GM03348 (cell line): ENCODE data around the gene MAX.

Source experiments
- DNase-seq: peaks from one replicate; pipeline ENCODE4 v3.0.0; 2012; ENCODE audit warnings: low spot score

MAX gene

DNA sequence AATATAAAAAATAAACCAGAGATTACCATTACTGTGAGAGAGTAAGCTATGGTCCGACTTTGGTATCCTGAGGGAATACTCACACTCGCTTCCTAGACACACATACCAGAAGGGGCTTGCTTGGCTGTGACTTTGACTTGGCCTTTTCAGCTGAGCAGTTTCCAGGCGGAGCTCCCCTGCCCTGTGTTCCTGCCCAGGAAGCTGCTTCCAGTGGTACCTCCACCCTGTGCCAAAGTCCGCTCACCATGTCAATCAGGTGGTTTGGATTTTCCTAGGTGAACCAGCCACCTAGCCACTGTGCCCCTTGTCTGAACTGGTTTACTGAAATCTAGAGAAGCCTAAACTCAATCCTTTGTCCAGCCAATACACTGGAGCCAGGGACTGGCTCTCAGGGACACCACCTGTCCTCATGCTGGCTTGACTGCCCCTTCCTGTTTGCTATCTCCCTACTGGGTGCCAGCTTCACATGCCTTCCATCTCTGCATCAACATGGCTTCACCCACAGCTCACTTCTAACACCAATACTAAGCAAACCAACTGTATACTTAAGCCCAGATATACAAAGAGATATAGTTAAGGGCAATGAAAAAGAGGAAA is 28.6 kb downstream of the MAX start:
- no peak for DNase-seq

DNA sequence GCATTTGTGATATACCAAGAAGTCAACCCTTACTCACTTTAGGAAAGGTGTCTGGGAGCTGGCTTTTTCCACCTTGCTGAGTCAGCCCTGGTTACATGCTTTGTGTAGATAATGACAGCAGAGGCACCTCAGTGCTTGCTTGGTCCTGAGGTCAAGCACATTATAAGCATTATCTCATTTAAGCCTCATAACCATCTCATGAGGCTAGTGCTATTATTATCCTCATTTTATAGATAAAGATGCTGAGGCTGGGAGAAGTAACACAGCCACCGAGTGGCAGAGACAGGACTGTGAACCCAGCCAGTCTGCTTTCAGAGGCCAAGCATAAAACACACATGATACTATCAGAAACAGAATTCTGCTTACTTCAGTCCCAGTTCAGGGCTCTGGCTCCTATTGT is 29.4 kb downstream of the MAX start:
- DNase-seq: no peak

DNA sequence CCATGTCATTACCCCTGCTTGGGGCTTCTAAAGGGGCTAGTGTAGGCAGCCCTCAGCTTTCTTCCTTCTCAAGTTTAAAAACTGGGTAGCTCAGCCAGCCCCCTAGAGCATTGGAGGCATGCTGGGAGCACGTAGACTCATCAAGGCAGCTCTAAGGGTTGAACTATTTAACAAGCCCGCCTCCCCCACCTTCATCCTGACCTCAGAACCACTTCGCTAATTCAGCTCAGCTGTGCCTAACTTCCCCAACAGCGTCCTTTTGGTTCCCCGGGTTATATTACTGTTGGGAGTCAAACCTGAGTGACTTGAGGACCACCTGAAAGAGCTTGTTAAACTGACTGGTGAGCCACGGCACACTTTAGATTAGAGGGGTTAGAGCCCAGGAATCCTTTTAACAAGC is 30.1 kb downstream of the MAX start:
- no peak for DNase-seq

DNA sequence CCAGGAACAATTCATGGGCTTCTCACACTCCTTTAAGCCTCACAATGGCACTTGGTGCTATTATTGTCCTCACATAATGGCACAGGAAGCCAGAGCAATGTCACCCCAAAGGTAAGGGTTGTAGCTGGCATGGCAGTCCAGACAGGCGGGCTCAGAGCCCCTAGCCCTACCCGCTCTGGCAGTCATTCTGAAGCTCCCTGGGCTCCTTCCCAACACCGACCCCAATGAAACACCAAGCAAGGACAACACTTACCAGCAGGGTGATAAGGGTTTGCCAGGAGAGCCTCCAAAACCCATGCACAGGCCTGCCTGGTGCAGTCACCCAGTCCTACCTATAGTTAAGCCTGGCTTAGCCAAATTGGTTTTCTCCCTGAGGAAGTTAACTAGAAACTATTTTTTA is 30.8 kb downstream of the MAX start:
- DNase-seq: no peak

DNA sequence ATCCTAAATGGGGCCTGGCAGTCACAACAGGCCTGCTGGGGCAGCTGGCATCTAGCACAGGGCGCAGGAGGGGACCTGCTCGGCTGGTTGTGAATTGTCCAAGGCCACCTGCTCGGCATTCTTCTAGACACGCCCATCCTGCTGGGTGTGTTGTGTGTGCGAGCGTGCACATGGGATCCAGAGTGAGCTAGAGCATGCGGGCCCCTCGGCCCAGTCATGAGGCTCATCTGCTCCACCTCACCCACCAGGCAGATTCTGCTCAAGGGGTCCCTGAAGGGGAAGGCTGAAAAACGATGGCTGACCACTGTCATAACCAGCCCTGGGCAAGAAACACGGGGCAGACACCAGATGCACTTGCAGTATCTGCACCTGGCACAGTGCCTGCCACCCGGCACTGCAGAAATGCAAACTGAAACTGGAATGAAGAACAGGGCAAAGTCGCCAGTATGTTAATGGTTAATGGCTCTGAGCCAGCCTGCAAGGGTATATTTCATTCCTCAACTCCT is 31.8 kb downstream of the MAX start:
- DNase-seq: peak; percentile 25

DNA sequence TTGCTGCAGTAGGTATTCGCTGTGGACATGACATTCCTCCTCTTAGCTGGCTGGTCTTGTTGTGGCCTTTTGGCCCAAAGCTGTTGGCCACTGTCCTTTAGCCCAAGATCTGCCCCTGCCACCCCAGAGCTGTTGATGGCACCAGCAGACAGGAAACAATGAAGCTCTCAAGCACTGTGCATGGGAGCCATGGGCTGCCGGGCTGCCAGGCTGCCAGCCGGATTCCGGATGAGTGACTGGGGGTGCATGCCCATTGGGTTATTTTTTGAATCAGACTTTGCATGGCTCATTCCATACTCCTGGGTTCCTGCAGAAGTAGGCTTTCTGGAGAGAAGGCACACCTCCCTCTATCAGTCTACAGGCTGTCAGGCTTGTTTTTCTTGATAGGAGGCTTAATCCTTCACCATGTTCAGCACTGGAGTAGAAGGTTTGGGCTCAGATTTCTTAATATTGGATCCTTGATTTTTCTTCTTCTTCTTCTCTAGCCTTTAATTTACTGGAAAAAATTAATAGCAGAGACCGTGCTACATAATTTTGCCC is 32.4 kb downstream of the MAX start:
- DNase-seq: no peak

DNA sequence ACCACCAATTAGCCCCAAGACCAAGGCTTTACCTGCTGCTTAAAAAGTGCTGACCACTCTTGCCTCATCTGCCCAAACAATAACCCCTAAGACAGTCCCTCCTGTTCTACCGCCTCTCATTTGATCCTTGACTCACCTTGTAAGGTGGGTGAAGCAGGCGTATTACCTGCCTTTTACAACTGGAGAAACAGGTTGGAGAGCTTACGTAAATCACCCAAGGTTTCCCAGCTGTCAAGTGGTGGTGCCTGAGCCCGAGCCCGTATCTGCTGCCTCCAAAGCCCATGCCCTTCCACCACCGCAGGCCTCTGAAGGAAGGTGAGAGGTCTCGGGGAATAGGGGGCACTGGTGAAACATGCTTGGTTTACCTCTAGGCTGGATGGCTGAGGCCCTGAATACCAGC is 36.6 kb downstream of the MAX start:
- DNase-seq: no peak

DNA sequence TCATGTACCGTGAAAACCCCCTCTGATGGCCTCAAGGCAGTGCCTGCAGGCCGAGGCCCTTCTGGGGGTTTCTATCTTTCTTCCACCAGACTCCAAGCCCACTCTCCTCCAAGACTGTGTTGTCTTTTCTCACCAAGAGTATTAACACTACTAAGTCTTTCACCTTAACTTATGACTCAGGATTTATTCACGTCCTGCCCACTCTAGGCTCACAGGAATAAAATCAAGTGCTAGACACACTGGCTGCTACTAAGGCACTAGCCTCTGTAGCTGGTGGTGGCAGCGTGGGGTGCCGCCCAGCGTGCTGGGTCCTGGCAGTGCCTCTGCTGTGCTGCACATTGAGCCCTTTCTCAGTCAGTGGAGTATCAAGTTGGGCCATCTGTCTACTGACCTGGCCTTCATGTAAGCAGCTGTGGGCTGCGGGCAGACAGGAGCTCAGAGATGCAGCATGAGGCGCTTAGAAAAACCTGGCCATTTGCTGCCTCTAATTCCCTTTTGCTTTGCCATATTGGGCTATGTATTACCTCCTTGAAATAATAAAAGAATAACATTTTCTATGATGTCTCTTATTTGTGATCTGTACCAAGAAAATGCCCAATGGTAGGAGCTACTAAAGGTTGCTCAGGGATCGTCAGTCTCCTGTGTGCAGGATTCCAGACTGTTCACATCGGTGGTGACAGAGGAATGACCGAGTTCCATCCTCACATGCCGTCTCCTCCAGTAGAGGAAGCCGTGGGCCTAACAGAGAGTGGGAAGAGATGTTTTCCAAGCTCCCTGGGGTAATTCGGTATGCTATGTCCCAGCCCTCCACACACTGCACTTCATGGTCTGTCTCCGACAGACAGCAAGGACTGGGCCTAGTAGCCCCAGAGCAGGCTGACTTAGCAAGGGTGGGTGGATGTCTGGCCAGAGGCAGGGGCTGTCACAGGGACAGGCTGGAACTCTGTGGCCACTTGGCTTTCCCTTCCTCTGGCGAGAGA is 39.9 kb downstream of the MAX start:
- DNase-seq: no peak

DNA sequence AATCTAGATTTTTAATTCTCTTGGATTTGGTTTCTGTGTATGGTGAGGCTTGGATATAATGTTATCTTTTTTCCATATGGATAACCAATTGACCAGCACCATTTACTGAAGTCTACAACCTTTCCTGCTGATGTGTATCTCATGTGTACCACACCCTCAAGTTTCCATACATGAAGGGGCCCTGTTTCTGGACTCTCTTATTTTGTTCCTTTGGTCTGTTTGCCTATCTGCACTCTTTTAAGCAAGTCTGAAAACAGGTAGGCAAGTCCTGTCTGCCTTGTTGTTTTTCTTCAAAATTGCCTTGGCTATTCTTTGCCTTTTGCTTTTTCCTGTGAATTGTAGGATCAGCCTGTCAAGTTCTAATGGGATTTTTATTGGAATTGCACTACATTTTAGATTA is 44.6 kb downstream of the MAX start:
- no peak for DNase-seq

DNA sequence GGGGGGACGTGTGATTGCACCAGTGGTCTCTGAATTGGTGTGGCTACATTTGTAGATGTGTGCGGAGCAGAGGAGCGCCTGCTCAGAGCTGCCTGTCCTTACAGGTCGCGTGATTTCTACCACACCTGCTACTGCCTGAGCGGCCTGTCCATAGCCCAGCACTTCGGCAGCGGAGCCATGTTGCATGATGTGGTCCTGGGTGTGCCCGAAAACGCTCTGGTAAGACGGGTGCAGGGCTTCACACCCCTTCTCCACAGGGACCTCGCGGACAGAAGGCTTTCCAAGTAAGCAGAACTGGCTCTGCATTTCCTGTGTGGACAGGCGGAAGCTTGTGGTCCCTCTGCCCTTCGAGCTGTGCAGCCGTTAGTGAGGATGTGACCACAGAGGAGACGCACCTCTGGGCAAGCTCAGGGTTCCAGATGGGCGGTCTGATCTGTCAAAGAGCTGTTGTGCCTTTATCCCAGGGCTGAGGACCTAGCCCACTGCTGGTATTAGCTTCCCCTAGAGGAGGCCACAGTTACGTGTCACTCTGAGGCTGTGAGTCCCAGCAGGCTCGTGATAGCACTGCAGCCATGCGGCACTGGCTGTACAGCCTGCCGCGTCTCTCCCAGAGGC is 47.7 kb downstream of the MAX start:
- DNase-seq: no peak

DNA sequence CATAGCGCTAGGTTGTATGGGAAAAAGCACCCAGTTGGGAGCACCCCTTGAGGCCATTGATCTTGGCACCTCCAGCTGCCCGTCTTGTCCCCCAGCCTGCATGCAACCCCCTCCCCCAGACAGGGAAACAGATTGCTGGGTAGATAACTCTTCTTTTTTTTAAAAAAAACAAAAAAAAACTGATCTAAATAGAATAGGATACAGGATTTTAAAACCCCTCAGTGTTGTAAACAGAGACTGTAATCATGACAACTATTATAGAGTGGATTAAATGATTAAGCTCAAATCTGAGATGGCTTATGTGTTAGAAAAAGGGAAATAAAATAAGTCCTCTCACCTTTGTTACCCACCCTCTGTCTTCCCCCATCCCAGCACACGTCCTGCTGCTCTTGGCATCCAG is 48.9 kb downstream of the MAX start:
- DNase-seq: no peak

DNA sequence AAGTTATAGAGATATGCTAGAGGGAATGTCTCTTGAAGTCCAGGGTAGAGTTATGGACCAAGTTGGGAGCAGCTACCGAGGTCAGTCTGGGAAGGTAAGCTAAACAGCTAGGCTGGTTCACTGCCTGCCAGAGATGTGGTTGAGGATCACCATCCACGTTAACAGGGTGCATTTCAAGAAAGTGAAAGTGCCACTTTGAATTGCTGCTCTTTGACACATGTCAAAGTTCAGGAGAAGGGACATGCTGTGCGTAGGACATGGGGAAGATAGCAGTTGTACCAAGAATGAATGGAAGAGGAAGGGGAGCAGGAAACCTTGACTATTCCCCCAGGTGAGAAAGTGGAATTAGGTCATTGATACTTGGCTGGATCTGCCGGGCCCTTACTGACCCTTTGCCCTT is 49.5 kb downstream of the MAX start:
- no peak for DNase-seq

DNA sequence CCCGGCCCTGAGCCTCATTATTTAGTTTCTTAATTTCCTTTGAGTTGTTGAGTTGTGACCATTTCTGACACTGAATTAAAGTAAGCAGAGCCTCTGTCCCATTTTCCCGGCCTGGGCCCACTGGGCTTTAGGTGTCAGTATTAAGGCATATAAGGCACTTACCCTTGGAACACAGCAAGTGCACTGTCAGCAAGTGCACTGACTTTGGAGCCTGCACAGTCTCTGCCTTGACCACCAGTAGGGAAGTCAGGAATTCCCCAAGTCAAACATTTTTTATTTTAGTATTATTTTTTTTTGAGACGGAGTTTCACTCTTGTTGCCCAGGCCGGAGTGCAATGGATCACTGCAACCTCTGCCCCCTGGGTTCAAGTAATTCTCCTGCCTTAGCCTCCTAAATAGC is 56.6 kb downstream of the MAX start:
- no peak for DNase-seq

DNA sequence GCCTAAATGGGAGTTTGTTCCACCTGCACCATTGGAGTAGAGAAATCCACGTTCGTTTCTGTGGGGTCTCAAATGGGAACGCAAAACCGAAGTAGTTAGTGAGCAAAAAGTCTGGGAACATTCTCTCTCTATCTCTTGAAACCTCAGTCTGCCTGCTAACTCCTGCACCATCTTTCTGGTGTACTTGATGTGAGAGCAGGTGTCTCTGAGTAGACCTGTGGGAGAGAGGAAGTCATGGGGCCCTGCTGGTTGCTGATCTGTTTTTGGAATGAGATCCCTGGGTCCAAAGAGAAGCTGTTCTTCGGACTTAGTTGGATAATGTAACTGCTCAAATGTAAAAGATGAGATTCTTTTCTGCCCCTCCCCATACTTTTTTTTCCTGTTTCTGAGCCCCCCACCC is 57.3 kb downstream of the MAX start:
- no peak for DNase-seq

DNA sequence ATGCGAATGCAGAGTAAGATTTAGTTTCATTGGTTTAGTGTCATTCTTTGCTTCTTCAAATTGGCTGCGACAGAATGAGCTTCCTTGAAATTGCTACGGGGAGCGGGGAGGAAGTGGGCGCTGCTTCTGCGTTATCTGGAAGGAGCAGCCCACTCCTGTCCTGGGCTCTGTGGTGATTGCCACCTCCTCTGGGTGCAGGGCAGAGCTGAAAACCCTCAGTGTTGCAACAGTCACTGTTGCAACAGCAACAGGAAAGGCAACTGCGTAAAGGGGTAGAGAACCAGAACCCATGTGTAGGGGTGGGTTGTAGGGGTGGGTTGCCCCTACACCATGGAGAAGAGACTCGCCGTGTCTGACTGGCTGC is 57.7 kb downstream of the MAX start:
- no peak for DNase-seq

DNA sequence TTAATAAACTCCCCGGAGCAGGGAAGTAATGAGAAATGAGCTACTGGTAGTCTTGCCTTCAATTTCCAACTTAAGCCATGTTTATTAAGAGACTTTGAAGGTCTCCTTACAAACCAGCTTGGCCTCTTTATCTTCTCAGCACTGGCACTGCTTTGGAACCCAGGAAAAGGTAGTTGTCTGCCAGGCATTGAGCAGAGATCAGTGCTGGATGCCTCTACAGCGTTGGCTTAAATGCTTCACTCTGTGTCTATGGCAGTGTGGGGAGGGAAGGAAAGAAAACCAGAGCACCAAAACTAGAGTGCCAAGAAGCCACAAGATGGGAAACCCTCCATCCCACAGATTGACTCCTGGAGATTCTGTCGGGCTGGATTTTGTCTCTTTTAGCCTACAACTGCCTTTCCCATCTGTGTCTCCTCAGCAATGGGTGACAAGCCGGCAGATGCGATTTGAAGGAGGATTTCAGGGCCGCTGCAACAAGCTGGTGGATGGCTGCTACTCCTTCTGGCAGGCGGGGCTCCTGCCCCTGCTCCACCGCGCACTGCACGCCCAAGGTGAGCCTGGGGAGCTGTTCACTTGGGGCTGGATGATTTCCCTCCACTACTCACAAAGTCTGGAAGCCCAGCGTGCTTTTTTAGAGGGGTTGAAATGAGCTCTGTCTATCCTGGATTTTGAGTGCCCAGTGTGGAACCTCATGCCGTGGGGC is 58.3 kb downstream of the MAX start:
- no peak for DNase-seq

DNA sequence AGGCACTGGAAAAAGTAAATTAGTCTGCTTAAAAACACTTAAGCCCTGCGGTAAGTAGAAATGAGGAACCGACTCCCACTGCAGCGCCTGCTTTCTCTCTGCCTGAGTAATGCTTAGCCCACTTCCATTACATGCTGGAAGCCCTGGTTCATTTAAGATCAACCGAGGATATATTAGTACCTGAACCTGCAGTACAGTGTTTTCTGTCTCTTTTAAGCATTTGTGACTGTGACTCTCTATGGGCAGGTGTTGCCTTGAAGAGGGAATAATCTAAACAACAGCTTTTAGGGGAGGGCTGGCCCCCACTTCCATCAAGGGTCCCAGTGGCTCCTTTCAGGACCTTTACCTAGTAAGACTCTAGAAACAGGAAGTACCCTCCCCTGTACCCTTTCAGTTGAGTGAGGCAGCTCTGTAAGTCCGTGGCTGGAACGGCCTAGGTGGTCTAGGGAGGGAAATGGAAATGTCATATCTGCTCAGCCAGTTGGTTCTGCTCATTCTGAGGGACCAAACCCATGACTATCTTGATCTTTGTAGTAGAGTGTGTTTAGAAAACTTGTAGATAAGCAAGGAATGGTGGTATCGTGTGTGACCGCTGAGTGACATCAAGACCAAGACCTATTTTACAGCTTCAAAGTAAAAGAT is 59.5 kb downstream of the MAX start:
- DNase-seq: no peak

DNA sequence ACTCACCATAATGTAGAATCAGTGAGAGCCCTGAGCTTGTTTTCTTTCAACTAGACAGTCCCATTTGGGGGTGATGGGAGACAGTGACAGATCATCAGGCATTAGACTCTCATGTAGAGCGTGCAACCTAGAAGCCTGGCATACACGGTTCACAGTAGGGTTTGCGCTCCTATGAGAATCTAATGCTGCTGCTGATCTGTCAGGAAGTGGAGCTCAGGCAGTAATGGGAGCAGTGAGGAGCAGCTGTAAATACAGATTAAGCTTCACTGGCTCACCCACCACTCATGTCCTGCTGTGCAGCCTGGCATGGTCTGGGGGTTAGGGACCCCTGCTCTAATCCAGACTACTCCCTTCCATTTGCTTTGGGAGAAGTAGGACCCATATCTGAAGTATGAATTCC is 60.0 kb downstream of the MAX start:
- no peak for DNase-seq

DNA sequence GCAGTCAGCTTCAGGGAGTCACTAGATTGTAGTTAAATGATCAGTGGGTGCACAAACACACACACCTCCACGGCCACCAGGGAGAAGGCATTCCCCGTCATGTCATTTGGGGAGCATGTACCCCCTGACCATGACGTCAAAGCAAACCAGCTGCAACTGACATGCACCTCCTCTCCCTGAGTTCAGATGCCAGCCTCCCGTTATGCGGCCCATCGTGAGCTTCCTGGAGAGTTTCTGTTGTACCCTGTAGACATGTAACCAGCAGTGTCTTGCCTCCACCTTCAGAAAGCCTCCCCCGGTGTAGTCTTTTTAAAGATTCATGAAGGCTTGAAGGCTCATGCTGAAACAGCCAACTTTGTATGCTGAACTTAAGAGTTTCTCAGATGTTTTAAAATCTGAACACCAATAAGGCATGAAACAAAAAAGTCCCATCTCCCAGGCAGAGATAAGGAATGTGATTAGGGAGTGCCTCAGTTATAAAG is 60.8 kb downstream of the MAX start:
- no peak for DNase-seq

DNA sequence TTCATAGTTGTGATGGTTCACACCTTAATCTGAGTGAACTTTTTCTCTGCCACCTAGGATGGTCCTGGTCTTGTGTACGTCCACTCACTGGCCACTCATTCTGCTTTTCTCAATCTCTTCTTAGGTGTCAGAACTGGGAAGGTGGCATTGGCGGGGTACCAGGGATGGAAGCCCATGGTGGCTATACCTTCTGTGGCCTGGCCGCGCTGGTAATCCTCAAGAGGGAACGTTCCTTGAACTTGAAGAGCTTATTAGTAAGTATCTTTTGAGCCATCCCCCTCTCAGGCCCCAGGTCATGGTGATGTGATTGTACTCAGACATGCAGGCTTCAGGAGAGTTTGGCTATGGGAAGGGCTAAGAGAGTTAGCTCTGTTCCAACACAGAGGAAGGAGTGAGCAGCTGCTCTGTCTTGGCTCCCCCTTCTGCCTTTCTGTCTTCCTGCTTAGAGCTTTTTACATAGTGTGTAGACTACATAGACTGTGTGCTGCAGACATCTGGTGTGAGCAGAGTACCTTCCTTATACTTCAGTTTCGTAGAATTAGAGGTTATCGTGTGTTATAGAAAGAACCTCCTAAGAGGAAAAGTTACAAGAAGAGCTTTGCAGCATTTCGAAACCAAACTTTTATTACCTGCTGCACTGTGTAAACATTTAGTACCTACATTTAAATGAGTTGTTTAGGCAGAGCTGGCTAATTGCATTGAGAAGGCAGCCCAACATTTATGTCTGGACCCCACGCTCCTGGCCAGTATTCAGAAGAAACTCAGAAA is 61.5 kb downstream of the MAX start:
- no peak for DNase-seq

DNA sequence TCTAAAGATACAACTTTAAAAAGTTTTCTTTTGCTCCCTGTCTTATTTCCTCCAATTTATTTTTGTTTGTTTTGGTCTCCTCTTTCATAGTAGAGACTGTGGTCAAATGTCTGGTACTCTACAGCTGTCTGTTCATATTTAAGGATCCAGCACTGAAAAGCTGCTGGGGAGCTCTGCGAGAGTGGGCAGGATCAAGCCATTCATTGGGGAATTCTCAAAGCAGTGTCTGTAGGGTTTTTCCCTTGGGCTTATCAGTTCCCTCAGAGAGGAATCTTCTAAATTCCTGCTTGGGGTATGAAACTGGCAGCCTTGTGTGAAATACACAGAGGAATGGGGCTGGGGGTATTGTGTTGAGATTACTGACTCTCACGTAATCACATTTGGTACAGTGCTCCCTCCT is 63.4 kb downstream of the MAX start:
- DNase-seq: no peak
